WTC11 (cell line): ENCODE data around the gene CAPZB.

Experiments
- NR3C1 ChIP-seq: sonication (generic); formaldehyde crosslinking; conservative IDR thresholded peaks from 2 replicates; pipeline ENCODE4 v1.8.1; 2023; ENCODE audit warnings: low read depth, mild to moderate bottlenecking, missing genetic modification reagents
- TF ChIP-seq, protein P1 (sequence below): fragments of 200-600 bp; IDR thresholded peaks from 2 replicates; pipeline ENCODE4 v1.8.0; 2022; ENCODE audit warnings: antibody characterized with exemption

DNA sequence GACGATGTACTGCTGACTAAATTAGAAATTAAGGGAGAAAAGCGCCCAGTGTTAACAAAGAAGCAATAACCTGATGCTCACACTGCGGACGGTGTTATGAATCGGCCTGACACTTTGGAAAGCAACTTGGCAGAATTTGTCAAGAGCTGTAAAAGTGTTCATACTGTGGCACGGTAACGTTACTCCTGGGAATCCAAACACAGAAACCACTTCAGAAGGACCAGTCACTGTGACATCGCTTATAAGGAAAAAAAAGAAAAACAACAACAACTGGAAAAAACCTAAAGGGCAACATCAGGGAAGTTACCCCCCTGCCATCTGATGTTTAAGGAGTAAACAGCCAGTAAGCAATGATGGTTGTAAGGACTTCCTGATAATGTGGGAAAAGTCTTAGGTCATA, 27.7 kb downstream of the CAPZB start:
- TF ChIP-seq NR3C1 (CRISPR knock-in tag), result no peak
- TF ChIP-seq, protein P1, sequence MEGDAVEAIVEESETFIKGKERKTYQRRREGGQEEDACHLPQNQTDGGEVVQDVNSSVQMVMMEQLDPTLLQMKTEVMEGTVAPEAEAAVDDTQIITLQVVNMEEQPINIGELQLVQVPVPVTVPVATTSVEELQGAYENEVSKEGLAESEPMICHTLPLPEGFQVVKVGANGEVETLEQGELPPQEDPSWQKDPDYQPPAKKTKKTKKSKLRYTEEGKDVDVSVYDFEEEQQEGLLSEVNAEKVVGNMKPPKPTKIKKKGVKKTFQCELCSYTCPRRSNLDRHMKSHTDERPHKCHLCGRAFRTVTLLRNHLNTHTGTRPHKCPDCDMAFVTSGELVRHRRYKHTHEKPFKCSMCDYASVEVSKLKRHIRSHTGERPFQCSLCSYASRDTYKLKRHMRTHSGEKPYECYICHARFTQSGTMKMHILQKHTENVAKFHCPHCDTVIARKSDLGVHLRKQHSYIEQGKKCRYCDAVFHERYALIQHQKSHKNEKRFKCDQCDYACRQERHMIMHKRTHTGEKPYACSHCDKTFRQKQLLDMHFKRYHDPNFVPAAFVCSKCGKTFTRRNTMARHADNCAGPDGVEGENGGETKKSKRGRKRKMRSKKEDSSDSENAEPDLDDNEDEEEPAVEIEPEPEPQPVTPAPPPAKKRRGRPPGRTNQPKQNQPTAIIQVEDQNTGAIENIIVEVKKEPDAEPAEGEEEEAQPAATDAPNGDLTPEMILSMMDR, result no peak
